ENCODE measurements around the gene LAMC1.

DNA sequence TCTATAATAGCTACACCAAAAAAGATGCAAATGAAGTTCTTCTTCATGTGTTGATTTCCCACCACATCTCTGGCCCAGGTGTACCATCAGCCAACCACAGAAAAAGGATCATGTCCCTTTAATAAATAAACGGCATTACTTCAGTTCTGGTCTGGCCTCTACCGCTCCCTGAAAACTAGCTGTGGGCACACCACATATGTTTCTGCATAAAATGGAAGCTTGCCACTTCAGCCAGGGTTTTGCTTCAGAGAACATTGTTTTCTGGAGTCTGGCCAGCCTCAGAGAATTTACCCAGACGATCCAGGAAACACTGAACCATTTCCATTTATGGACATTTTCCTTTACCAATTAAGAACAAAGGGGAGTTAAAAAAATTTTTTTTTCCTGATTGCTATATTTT lies 157.0 kb downstream of the LAMC1 start:
- TF ChIP-seq, protein P1, sequence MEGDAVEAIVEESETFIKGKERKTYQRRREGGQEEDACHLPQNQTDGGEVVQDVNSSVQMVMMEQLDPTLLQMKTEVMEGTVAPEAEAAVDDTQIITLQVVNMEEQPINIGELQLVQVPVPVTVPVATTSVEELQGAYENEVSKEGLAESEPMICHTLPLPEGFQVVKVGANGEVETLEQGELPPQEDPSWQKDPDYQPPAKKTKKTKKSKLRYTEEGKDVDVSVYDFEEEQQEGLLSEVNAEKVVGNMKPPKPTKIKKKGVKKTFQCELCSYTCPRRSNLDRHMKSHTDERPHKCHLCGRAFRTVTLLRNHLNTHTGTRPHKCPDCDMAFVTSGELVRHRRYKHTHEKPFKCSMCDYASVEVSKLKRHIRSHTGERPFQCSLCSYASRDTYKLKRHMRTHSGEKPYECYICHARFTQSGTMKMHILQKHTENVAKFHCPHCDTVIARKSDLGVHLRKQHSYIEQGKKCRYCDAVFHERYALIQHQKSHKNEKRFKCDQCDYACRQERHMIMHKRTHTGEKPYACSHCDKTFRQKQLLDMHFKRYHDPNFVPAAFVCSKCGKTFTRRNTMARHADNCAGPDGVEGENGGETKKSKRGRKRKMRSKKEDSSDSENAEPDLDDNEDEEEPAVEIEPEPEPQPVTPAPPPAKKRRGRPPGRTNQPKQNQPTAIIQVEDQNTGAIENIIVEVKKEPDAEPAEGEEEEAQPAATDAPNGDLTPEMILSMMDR (IDR thresholded peaks at IDR 0.05) = no peak
- TF ChIP-seq POLR2AphosphoS5 (IDR thresholded peaks at IDR 0.05) = peak in 1 of 3 donors; percentile 28
- no peak for TF ChIP-seq POLR2A (IDR thresholded peaks at IDR 0.05)
